Smooth muscle cell of the pulmonary artery (primary cell): ENCODE measurements around the gene SUN5. TPM values are rescaled to one million over a fixed set of nuclear protein-coding genes. Genes with fewer than 3 reads are reported as not detected.

Experiments used
- total RNA-seq: library from RNA; depleted of rRNA; stranded (reverse); fragments of >200 nt; gene quantifications from 2 replicates; pipeline ENCODE4 v1.2.3, GENCODE V29; 2014

Gene SUN5, protein sequence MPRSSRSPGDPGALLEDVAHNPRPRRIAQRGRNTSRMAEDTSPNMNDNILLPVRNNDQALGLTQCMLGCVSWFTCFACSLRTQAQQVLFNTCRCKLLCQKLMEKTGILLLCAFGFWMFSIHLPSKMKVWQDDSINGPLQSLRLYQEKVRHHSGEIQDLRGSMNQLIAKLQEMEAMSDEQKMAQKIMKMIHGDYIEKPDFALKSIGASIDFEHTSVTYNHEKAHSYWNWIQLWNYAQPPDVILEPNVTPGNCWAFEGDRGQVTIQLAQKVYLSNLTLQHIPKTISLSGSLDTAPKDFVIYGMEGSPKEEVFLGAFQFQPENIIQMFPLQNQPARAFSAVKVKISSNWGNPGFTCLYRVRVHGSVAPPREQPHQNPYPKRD
- total RNA-seq: not detected in 2 replicates

DNA sequence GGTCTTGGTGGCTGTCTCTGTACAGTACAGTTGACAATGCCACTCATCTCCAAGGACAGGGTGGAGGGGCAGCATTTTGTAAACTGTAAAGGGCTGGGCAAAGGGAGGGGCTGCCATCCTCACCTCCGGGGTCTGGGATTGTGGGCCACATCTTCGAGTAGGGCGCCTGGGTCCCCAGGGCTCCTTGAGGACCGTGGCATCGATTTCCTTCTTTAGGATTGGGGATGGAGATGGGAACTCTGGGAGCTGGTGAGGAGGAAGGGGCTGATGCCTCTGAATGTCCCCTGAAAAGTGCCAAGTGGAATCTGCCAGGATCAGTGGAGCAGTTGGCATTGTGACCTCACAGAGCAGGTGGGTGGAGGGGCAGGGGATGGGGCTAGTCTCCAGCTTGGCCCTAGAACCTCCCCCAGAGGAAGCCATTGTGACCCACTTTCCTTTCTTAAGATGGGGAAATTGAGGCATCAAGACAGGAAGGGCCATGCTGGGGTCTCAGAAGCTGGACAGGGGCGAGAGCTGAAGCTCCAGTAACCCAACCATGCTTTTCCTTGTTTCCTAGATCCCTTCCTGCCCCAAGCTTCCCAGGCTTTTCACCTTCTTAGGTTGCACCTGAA lies at the start of gene SUN5:
TSS of gene SUN5 (minus strand) at position 293 of the 611 bp plus-strand sequence. CDS start at position 200, 93 bp downstream.

DNA sequence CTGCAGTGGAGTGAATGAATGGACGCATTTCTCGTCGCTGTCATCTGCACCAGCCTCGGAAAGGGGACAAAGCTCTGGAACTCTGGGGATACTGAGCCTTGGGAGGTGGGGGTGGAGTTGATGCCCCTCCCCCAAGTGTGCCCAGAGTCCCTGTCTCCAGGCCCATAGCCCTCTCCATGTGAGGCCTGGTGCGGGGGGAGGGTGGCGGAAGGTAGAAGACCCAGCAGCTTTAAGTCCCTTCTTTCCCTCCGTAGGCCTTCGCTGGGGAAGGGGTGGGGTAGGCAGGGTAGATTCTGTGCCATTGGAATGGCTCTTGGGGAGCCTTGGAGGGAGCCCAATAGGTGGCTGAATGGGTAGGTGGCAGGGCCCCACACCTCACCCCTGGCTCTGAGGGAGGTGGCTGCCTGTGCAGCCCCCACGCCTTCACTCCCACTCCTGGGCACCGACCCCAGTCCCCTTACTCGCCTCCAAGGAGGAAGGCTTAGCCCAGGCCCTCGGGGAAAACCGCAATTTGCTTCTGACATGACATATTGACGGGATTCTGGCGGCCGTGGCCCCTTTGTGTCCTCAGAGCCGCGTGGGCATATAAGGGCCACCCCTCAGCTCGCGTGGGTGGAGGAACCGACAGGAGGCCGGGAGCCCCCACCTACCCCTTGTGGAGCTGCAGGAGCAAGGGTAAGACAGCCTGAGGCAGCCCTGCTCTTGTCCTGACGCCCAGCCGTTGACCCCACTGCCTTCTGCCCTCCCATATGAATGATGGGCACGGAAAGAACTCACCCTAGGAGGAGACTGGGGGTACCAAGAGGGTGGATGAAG lies 49.3 kb upstream of the SUN5 start, which contains the start of gene BPIFB3:
TSS of gene BPIFB3 (plus strand) at position 613 of the 816 bp plus-strand sequence. CDS start 1,533 bp downstream, outside the sequence.

DNA sequence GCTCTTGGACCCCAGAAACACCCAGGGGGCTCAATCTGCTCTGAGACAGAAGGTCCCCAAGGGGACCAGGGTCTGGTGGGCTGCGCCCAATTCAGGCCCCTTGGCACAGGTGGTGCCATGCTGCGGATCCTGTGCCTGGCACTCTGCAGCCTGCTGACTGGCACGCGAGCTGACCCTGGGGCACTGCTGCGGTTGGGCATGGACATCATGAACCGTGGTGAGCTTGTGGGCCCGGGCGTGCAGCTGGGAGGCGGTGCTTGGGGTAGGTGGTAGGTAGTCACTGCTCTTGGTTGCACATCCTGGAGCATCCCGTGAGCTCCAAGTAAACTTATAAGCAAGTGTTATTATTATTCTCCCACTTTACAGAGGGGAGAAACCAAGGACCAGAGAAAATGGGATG lies 27.3 kb upstream of the SUN5 start, which contains the start of gene BPIFB6:
TSS of gene BPIFB6 (plus strand) at position 118 of the 400 bp plus-strand sequence. CDS start at position 118, 0 bp downstream.

DNA sequence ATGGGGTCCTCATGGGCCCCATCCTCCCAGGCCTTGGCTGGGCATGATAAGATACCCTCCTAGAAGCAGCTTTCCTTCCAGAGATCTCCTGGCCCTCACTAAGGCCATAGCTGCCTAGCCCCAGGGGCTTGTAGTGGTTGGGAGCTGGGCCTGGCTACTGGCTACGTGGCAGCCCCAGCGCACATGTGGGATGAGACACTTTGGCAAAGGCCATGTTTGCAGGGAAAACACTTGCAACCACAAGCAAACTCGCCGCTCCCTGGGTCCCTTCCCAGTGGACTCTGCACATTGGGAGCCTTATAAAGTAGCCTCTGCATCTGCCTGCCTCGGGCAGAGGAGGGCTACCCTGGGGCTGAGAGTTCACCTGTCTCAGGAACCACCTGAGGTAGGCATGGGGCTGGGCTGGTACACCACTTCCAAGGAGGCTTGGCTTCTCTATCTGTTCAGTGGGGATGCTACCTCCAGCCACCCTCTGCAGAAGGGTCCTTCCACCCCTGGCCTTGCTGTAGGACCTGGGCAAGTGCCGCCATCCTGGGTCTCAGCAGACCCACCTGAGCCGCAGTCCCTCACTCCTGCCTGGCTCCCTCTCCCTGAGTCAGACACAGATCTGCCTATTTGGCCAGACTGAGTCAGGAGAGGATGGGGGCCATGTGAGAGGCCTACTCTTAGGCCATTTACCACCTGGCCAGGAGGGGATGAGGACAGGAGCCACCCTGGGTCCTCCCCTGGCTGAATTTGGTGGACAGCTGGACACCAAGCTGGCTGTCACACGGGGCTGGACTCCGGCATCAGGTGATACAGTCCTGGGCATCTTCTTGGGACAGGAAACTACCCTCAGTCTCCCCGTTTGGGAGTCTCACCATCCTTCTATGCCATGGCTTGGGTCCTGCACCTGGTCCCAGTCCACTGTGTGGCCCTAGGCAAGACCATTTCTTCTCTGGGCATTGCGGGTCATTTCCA lies 3.4 kb upstream of the SUN5 start, which contains the start of gene BPIFB2:
TSS of gene BPIFB2 (plus strand) at position 329 of the 960 bp plus-strand sequence. CDS start 871 bp downstream, outside the sequence.

Other genes starting within 250 kb of the SUN5 start
- gene DNMT3B, start 242.0 kb downstream of the SUN5 start, total RNA-seq: 1.7 and 2.2 TPM in 2 replicates
- gene MAPRE1, start 184.5 kb downstream of the SUN5 start, total RNA-seq: 74.8 and 79.7 TPM in 2 replicates
- 0.33 TPM in 1 of 2 replicates, not detected in the other for gene EFCAB8, start 145.5 kb downstream of the SUN5 start, total RNA-seq
- gene BPIFB2, start 3.3 kb upstream of the SUN5 start, total RNA-seq: not detected in 2 replicates
- gene BPIFB6, start 27.2 kb upstream of the SUN5 start, total RNA-seq: not detected in 2 replicates
- not detected in 2 replicates for gene BPIFB3, start 49.5 kb upstream of the SUN5 start, total RNA-seq
- not detected in 2 replicates for gene BPIFB4, start 75.2 kb upstream of the SUN5 start, total RNA-seq
- not detected in 2 replicates for gene BPIFA2, start 163.7 kb upstream of the SUN5 start, total RNA-seq
- not detected in 2 replicates for gene BPIFA3, start 212.9 kb upstream of the SUN5 start, total RNA-seq
- gene BPIFA1, start 231.6 kb upstream of the SUN5 start, total RNA-seq: not detected in 2 replicates